NCI-H1092 (cell line): ENCODE measurements around the gene MAP2K7.
"Not testable (repeated sequence)": the region's sequence is repeated elsewhere in the genome, so short reads cannot be mapped to it uniquely, and the experiment has no call there.

Experiments
- DNase-seq: peaks from one replicate; lab custom pipeline; 2025; lab: John Stamatoyannopoulos, UW

The MAP2K7 gene

GRCh38 chr19:7919610-7920518 is 16.2 kb downstream of the MAP2K7 start, which contains the start of gene SNAPC2:
Gene SNAPC2, plus strand, starts transcription at chr19:7920338. Its CDS starts 29 bp downstream, at chr19:7920367.
- DNase-seq = peak; percentile 90

- DNase-seq = peak; percentile 93
These were observed 17.0 kb downstream of the MAP2K7 start for GRCh38 chr19:7920519-7921301.

GRCh38 chr19:7921302-7921966 is 17.8 kb downstream of the MAP2K7 start:
- no peak for DNase-seq

DNA sequence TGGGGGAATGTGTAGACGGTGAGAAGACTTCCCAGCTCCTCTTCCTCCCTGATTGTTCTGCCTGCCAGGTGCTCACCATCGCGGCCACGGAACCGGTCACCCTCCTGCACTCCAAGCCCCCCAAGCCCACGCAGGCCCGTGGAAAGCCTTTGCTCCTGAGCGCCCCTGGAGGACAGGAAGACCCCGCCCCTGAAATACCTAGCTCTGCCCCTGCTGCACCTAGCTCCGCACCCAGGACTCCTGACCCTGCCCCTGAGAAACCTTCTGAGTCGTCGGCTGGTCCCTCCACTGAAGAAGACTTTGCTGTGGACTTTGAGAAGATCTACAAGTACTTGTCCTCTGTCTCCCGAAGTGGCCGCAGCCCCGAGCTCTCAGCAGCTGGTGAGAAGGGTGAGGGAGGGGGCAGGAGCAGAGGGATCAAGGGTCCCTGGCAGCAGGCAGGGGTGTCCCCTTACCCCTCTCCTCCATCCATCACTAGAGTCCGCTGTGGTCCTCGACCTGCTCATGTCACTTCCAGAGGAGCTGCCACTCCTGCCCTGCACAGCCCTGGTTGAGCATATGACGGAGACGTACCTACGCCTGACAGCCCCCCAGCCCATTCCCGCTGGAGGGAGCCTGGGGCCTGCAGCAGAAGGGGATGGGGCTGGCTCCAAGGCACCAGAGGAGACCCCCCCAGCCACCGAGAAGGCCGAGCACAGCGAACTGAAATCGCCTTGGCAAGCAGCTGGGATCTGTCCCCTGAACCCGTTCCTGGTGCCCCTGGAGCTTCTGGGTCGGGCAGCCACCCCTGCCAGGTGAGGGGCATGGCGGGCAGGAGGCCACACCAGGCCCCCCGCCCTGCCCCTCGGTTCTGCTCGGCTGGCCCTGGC is 18.5 kb downstream of the MAP2K7 start:
- no peak for DNase-seq

DNA sequence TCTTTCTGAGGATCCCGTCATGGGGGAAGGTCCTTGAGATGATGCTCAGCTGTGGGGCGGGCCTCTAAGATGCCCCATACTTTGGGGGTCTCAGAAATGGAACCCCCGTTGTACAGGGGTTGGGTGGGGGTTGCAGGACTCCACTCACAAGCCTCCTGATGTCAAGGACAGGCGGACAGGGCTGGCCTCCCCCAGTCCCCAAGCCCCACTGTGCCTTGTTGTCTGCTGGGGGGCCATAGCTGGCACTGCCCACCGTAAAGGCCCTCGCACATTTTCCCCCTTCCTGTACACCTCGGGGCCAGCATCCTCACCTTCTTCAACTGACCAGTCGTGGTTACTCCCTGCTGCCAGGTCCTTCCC is 19.1 kb downstream of the MAP2K7 start:
- no peak for DNase-seq

GRCh38 chr19:7923295-7924191 is 19.9 kb downstream of the MAP2K7 start:
- DNase-seq = no peak

GRCh38 chr19:7924241-7924640 is 20.6 kb downstream of the MAP2K7 start:
- DNase-seq = no peak

DNA sequence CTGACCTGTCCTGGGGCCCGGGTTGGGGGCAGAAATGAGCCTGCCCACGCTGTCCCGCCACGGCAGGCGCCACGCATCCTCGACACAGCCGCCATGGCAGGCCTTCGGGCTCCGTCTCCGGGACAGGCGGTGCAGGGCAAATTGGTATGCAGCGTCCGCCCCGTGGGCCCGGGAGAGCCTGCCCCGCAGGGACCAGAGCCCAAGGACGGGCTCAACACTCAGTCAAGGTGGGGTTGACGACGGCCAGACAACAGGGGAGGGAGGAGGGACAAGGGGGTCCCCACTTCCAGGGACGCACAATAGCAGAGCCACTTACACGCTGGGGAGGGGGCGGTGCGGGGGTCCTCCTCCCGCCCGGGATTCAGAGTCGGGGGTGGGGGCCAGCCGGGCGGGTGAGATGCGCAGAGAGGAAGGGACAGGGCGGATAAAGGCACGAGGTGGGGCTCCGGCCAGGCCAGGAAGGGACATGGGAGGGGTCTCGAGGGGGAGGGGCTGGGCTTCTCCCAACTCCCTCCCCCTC is 21.0 kb downstream of the MAP2K7 start:
- no peak for DNase-seq

GRCh38 chr19:7925171-7925851 is 21.6 kb downstream of the MAP2K7 start:
- peak; percentile 78 for DNase-seq

- peak; percentile 48 for DNase-seq
These were observed 22.5 kb downstream of the MAP2K7 start, which contains the start of gene CTXN1 for GRCh38 chr19:7926021-7926726. Gene CTXN1, minus strand, starts transcription at chr19:7926135. Its CDS starts 597 bp downstream, at chr19:7925538.

DNA sequence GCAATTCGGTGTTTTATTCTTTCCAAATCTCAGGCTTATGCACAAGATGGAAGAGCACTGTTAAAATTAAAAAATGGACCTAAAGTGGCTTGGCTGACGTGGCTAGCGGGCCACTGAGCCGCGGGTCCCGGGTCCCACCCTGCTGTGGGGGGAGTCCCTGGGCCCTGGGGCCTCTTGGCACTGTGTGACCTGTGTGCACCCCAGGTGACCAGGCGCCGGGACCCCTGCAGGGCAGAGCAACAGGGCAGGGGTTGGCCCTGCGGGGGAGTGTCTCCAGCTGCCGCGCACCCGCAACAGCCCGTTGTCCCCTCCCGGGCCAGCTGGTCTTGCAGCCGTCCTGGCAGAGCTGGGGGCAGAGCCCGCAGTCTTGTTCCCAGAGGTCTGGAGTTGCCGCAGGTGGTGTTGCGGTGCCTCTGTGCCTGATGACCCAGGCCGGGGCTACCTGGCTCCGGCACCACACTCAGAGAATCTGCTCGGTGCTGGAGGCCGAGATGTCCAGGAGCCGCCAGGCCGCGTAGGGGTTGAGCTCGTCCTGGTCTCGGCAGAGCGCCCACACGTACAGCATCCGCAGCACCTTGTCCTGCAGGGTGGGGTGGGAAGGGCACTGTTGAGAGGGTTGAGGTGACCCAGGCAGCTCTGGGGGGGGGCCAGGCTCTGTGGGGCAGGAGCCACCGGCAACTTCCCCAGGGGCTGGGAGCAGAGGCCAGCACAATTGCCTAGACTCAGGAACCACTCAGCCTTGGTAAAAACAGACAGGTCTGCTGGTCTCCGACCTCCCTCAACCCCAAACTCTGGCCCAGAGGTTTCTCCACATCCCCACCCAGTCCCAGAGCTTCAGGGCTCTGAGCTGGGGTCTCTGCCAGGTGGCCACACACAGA is 23.3 kb downstream of the MAP2K7 start:
- DNase-seq = no peak

DNA sequence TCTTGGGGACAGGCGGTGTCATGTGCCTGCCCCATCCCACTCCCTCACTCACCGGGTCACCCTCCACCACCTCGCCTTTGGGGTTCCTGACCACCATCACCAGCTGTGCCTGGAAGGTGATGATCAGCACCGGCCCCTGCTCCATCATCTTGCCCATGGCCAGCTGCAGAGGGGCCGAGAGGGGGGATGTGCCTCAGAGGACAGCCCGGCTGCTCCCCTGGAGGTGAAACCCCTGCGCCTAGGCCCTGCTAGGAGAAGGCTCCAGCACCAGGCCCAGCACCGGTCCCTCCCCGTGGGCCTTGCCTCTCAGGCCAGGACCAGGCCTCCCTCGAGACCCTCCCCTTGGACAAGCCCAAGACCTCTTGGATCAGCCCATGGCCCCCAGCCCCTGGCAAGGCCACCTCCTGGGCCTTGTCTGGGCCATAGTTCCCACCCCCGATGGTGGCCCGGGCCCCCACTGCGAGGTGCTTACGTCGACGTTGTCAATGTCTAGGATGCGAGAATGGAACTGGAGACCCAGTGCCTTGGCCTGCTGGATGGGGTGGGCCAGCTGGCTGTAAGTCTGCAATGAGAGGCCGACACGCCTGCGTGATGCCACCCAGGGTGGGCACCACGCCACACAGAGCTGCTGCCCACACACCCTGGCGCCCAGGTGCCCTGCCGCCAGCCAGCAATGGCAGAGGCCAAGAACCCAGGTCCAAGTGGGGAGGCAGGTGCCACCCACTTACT is 24.1 kb downstream of the MAP2K7 start:
- no peak for DNase-seq

DNA sequence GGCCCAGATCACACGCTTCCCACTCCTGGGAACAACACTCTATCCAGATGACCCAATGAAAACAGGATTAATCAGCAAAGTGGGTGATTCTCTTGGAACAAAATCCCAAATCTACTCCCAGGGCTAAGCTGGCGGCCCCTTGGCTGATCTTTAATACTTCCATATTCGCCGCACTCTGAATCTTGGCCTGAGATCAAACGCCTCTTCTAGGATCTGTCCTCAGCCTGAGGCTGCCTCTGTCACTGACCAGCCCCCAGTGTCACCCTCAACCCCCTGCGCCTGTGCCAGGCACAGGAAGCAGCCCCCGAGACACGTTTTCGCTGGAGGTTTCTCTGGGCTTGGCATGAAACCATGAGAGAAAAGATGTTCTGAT is 24.6 kb downstream of the MAP2K7 start:
- no peak for DNase-seq

GRCh38 chr19:7928741-7929701 is 25.3 kb downstream of the MAP2K7 start:
- DNase-seq = no peak

GRCh38 chr19:7930030-7930429 is 26.4 kb downstream of the MAP2K7 start:
- DNase-seq = not testable (repeated sequence)

GRCh38 chr19:7930765-7931164 is 27.1 kb downstream of the MAP2K7 start:
- no peak for DNase-seq
